ENCODE results near the gene EFCAB11. TPM values are rescaled to one million over a fixed set of nuclear protein-coding genes. Genes with fewer than 3 reads are reported as not detected.

The EFCAB11 gene
- total and polyA plus RNA-seq, 9 of the 15 experiments (the other 6 are each of a cell fraction or from before 2014, with no cell fraction given): 13.4 to 37.9 (median 17.4) TPM

GRCh38 chr14:89955745-89956660, 1.5 kb upstream of the EFCAB11 start, which contains the start of gene TDP1 (continued):
- TF ChIP-seq SMARCA4 (IDR thresholded peaks at IDR 0.05) (no peak), MLLT1 (IDR thresholded peaks at IDR 0.05) (peak in 1 of 2 experiments; percentile 52; a peak in 1 of 4 replicates), ERF (CRISPR knock-in tag; IDR thresholded peaks at IDR 0.05) (no peak), ZNF77 (CRISPR knock-in tag; IDR thresholded peaks at IDR 0.05) (no peak), SREBF2 (CRISPR knock-in tag; IDR thresholded peaks at IDR 0.05) (no peak), ZNF551 (CRISPR knock-in tag; IDR thresholded peaks at IDR 0.05) (no peak), ZNF592 (IDR thresholded peaks at IDR 0.05) (no peak), ZNF639 (CRISPR knock-in tag; conservative IDR thresholded peaks at IDR 0.05 in 1 of 2, IDR thresholded peaks at IDR 0.05 in 1 of 2) (no peak), PTBP1 (IDR thresholded peaks at IDR 0.05; ENCODE audit: low read depth, low read length) (no peak), SREBF1 (IDR thresholded peaks at IDR 0.05; ENCODE audit: borderline replicate concordance, low read depth, low read length) (no peak)
